GM12878 (cell line): ENCODE results near the gene NUTM1.

ENCODE experiments used
- MYB ChIP-seq: fragments of 150-350 bp; IDR thresholded peaks from 2 replicates; pipeline ENCODE4 v1.6.1; 2014; ENCODE audit warnings: mild to moderate bottlenecking, low read depth, low read length, borderline replicate concordance
- NR2C2 ChIP-seq: IDR thresholded peaks from 2 replicates; pipeline ENCODE4 v1.6.1; 2011; ENCODE audit warnings: borderline replicate concordance, low read depth; ENCODE audit not compliant: control insufficient read depth, insufficient read length

GRCh38 chr15:34330279-34330678 lies 12.8 kb upstream of the NUTM1 start:
- TF ChIP-seq NR2C2 (no peak), MYB (no peak)
